ENCODE data around the gene SLC10A7. TPM values are rescaled to one million over a fixed set of nuclear protein-coding genes. Genes with fewer than 3 reads are reported as not detected.

The SLC10A7 gene
- total and polyA plus RNA-seq, 2 experiments from 2014 or later = 0.81 to 4.3 TPM

GRCh38 chr4:146333187-146333894, 188.4 kb downstream of the SLC10A7 start (continued):
- TF ChIP-seq, protein P1, sequence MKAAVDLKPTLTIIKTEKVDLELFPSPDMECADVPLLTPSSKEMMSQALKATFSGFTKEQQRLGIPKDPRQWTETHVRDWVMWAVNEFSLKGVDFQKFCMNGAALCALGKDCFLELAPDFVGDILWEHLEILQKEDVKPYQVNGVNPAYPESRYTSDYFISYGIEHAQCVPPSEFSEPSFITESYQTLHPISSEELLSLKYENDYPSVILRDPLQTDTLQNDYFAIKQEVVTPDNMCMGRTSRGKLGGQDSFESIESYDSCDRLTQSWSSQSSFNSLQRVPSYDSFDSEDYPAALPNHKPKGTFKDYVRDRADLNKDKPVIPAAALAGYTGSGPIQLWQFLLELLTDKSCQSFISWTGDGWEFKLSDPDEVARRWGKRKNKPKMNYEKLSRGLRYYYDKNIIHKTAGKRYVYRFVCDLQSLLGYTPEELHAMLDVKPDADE (IDR thresholded peaks at IDR 0.05) = no peak

- no peaks in the 10 kb centered on the region for H3K36me3 ChIP-seq (ENCODE audit: insufficient read depth)
- Mint-ChIP-seq H3K27ac (no peak overlapping the region), H3K36me3 (ENCODE audit: low read depth) (no peaks in the 10 kb centered on the region), H3K9me3 (no peaks in the 10 kb centered on the region), H3K4me1 (no peaks in the 10 kb centered on the region), H3K4me3 (no peak overlapping the region), H3K27me3 (ENCODE audit: insufficient read depth, low read depth, poor library complexity) (no peaks in the 10 kb centered on the region)
- H4K20me1 ChIP-seq (replicated peaks; ENCODE audit: insufficient read depth) = no peaks in the 10 kb centered on the region
- no peak overlapping the region for H2AFZ ChIP-seq
- DNase-seq (ENCODE audit: low spot score) = no peak
- H3F3A ChIP-seq (replicated peaks; ENCODE audit: low read depth) = no peaks in the 10 kb centered on the region
- TF ChIP-seq EZH2phosphoT487 (IDR thresholded peaks at IDR 0.05; ENCODE audit: unreplicated experiment) (no peak), NANOG (IDR thresholded peaks at IDR 0.05; ENCODE audit: borderline replicate concordance) (no peak), STAT1 (IDR thresholded peaks at IDR 0.05; ENCODE audit: unreplicated experiment) (no peak), ZNF114 (CRISPR knock-in tag; IDR thresholded peaks at IDR 0.05) (no peak)
- TF ChIP-seq, protein P2, sequence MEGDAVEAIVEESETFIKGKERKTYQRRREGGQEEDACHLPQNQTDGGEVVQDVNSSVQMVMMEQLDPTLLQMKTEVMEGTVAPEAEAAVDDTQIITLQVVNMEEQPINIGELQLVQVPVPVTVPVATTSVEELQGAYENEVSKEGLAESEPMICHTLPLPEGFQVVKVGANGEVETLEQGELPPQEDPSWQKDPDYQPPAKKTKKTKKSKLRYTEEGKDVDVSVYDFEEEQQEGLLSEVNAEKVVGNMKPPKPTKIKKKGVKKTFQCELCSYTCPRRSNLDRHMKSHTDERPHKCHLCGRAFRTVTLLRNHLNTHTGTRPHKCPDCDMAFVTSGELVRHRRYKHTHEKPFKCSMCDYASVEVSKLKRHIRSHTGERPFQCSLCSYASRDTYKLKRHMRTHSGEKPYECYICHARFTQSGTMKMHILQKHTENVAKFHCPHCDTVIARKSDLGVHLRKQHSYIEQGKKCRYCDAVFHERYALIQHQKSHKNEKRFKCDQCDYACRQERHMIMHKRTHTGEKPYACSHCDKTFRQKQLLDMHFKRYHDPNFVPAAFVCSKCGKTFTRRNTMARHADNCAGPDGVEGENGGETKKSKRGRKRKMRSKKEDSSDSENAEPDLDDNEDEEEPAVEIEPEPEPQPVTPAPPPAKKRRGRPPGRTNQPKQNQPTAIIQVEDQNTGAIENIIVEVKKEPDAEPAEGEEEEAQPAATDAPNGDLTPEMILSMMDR (conservative IDR thresholded peaks at IDR 0.05; ENCODE audit: low read depth in 2 of 2) = no peak
- TF ChIP-seq, protein P1 (IDR thresholded peaks at IDR 0.05) = no peak
- no peaks in the 10 kb centered on the region for H3K27me3 ChIP-seq (ENCODE audit: insufficient read depth)
- no peak overlapping the region for H3K4me3 ChIP-seq
- ATAC-seq = no peak
- no peak overlapping the region for H3K27ac ChIP-seq (ENCODE audit: low read depth)
- no peaks in the 10 kb centered on the region for H3K79me2 ChIP-seq (replicated peaks; ENCODE audit: insufficient read depth)
- H3K4me1 ChIP-seq (ENCODE audit: insufficient read depth) = no peaks in the 10 kb centered on the region
- H3K9me2 ChIP-seq (ENCODE audit: insufficient read depth) = no peaks in the 10 kb centered on the region
- H3K4me2 ChIP-seq = no peak overlapping the region
These were observed 191.3 kb downstream of the SLC10A7 start for GRCh38 chr4:146330392-146330791.

DNA sequence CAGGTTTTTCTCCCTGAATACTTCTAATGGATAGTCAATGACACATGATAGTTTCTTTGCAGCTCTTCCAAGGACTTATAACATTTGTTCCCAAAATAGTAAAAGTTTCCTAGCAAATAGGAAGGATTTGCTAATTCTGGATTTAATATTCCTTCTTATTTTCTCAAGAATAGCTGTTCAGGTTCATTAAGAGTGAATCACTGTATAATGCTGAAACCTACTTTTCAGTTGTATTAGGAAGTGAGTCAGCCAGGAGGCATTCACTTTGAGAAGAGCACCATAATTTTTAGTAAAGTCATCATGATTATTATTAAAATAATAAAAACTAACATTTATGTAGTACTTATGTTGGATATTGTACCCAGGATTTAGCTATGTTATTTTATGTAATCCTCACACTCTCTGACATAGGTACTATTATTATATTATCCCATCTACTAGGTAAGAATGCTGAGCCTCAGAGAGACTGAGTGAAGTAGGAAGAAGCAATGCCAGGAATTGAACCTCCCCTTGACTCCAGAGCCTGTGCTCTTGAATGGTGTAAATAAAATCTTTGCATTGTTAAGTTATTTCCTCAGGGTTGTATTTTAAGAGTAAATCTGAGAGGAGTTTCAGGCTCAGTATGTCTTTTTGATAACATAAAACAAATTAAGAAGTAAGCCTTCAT, 192.6 kb downstream of the SLC10A7 start:
- DNase-seq (ENCODE audit: low spot score) (no peak), ATAC-seq (no peak)
- Mint-ChIP-seq H3K27me3 (ENCODE audit: insufficient read depth, low read depth, poor library complexity) (no peaks in the 10 kb centered on the region), H3K36me3 (ENCODE audit: low read depth) (no peaks in the 10 kb centered on the region), H3K4me1 (no peaks in the 10 kb centered on the region), H3K4me3 (no peak overlapping the region), H3K9me3 (no peaks in the 10 kb centered on the region), H3K27ac (no peak overlapping the region)
- Histone ChIP-seq H3K9me2 (ENCODE audit: insufficient read depth) (no peaks in the 10 kb centered on the region), H3K27ac (ENCODE audit: low read depth) (no peak overlapping the region), H3K4me1 (ENCODE audit: insufficient read depth) (no peaks in the 10 kb centered on the region), H3K79me2 (replicated peaks; ENCODE audit: insufficient read depth) (no peaks in the 10 kb centered on the region), H4K20me1 (replicated peaks; ENCODE audit: insufficient read depth) (no peaks in the 10 kb centered on the region), H3F3A (replicated peaks; ENCODE audit: low read depth) (no peaks in the 10 kb centered on the region), H3K4me3 (no peak overlapping the region), H3K27me3 (ENCODE audit: insufficient read depth) (no peaks in the 10 kb centered on the region), H2AFZ (no peak overlapping the region), H3K4me2 (no peak overlapping the region), H3K36me3 (ENCODE audit: insufficient read depth) (no peaks in the 10 kb centered on the region)
- TF ChIP-seq, protein P2 (conservative IDR thresholded peaks at IDR 0.05; ENCODE audit: low read depth in 2 of 2) = no peak
- TF ChIP-seq ZNF114 (CRISPR knock-in tag; IDR thresholded peaks at IDR 0.05) (no peak), ZNF331 (CRISPR knock-in tag; IDR thresholded peaks at IDR 0.05; ENCODE audit: low read depth) (no peak), JUNB (IDR thresholded peaks at IDR 0.05; ENCODE audit: unreplicated experiment) (no peak), EZH2 (IDR thresholded peaks at IDR 0.05; ENCODE audit: low read depth, unreplicated experiment) (no peak), EZH2phosphoT487 (IDR thresholded peaks at IDR 0.05; ENCODE audit: unreplicated experiment) (no peak), CREB1 (CRISPR knock-in tag; IDR thresholded peaks at IDR 0.05; ENCODE audit: low read depth) (no peak)
- TF ChIP-seq, protein P3, sequence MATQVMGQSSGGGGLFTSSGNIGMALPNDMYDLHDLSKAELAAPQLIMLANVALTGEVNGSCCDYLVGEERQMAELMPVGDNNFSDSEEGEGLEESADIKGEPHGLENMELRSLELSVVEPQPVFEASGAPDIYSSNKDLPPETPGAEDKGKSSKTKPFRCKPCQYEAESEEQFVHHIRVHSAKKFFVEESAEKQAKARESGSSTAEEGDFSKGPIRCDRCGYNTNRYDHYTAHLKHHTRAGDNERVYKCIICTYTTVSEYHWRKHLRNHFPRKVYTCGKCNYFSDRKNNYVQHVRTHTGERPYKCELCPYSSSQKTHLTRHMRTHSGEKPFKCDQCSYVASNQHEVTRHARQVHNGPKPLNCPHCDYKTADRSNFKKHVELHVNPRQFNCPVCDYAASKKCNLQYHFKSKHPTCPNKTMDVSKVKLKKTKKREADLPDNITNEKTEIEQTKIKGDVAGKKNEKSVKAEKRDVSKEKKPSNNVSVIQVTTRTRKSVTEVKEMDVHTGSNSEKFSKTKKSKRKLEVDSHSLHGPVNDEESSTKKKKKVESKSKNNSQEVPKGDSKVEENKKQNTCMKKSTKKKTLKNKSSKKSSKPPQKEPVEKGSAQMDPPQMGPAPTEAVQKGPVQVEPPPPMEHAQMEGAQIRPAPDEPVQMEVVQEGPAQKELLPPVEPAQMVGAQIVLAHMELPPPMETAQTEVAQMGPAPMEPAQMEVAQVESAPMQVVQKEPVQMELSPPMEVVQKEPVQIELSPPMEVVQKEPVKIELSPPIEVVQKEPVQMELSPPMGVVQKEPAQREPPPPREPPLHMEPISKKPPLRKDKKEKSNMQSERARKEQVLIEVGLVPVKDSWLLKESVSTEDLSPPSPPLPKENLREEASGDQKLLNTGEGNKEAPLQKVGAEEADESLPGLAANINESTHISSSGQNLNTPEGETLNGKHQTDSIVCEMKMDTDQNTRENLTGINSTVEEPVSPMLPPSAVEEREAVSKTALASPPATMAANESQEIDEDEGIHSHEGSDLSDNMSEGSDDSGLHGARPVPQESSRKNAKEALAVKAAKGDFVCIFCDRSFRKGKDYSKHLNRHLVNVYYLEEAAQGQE (IDR thresholded peaks at IDR 0.05; ENCODE audit: unreplicated experiment) = no peak

All from GM23338 (cell line).